H1 (cell line): ENCODE results near the gene KRTAP10-2. TPM values are rescaled to one million over a fixed set of nuclear protein-coding genes. Genes with fewer than 3 reads are reported as not detected.

ENCODE experiments used
- CTCF ChIA-PET: fragments of 300-600 bp; sonication (Branson Sonifier 250); formaldehyde crosslinking; loops from one replicate; lab custom pipeline; 2021; ENCODE audit not compliant: partially characterized antibody; lab: Charles Lee
- POLR2A ChIA-PET: fragments of 300-600 bp; sonication (Branson Sonifier 250); formaldehyde crosslinking; loops from one replicate; lab custom pipeline; 2021; ENCODE audit warnings: inconsistent platforms; ENCODE audit not compliant: partially characterized antibody; lab: Charles Lee
- DNase-seq, 2 experiments: peaks; one replicate each; pipeline versions ENCODE4 v3.0.0 to v3.0.0-alpha.2; 2010 to 2022; ENCODE audit warnings: low spot score in 2 of 2, low read depth in 1 of 2, mixed read lengths in 1 of 2
- FAIRE-seq: peaks from 2 replicates; lab custom pipeline; 2011; peaks lifted over from hg19 to GRCh38; lab: Jason Lieb, UNC
- H2AFZ ChIP-seq: 2 replicates; pipeline ENCODE4 v1.8.1; 2012; ENCODE audit warnings: low read length, inconsistent platforms
- H2AK5ac ChIP-seq: 2 replicates; pipeline ENCODE4 v1.6.1; 2013; ENCODE audit warnings: low read depth, low read length
- H2BK120ac ChIP-seq: replicated peaks from 2 replicates; pipeline ENCODE3; 2013; ENCODE audit warnings: low read depth, low read length, inconsistent platforms
- H2BK12ac ChIP-seq: 2 replicates; pipeline ENCODE4 v1.6.1; 2013; ENCODE audit warnings: low read depth, low read length
- H2BK15ac ChIP-seq: 2 replicates; pipeline ENCODE4 v1.6.1; 2013; ENCODE audit warnings: low read length
- H2BK20ac ChIP-seq: 2 replicates; pipeline ENCODE4 v1.6.1; 2013; ENCODE audit warnings: low read length
- H2BK5ac ChIP-seq: 2 replicates; pipeline ENCODE4 v1.6.1; 2013; ENCODE audit warnings: low read depth, low read length
- H3K14ac ChIP-seq: 2 replicates; pipeline ENCODE4 v1.6.1; 2013; ENCODE audit warnings: inconsistent platforms; ENCODE audit not compliant: insufficient read length
- H3K18ac ChIP-seq: 2 replicates; pipeline ENCODE4 v1.6.1; 2013; ENCODE audit warnings: low read length; ENCODE audit errors: extremely low read depth
- H3K23ac ChIP-seq: 2 replicates; pipeline ENCODE4 v1.6.1; 2013; ENCODE audit warnings: inconsistent platforms; ENCODE audit not compliant: insufficient read length
- H3K23me2 ChIP-seq: 2 replicates; pipeline ENCODE4 v1.6.1; 2013; ENCODE audit warnings: low read depth, low read length
- H3K27ac ChIP-seq: 2 replicates; pipeline ENCODE4 v1.6.1; 2011; ENCODE audit warnings: low read depth, low read length, inconsistent platforms
- H3K27me3 ChIP-seq, 4 experiments: replicated peaks in 1 of 4; 1 replicate in 1 of 4; 2 replicates in 3 of 4; pipeline versions ENCODE4 v1.6.1 to v1.8.1; 2011 to 2013; ENCODE audit warnings: low read length in 3 of 4, mild to moderate bottlenecking in 3 of 4, inconsistent platforms in 2 of 4, mixed read lengths in 2 of 4, moderate library complexity in 1 of 4; ENCODE audit not compliant: control insufficient read depth in 3 of 4, insufficient read depth in 3 of 4; ENCODE audit errors: extremely low read depth in 1 of 4
- H3K36me3 ChIP-seq, 4 experiments: 2 replicates each; pipeline versions ENCODE4 v1.6.1 to v1.8.1; 2011 to 2013; ENCODE audit warnings: mild to moderate bottlenecking in 4 of 4, low read length in 3 of 4, moderate library complexity in 2 of 4, control low read depth in 1 of 4, inconsistent platforms in 1 of 4; ENCODE audit not compliant: insufficient read depth in 4 of 4, control insufficient read depth in 2 of 4
- H3K4ac ChIP-seq: replicated peaks from 2 replicates; pipeline ENCODE3; 2013; ENCODE audit warnings: low read length, low read depth, mixed read lengths, inconsistent platforms; ENCODE audit not compliant: insufficient read length
- H3K4me1 ChIP-seq, 4 experiments: replicated peaks in 1 of 4; 1 replicate in 1 of 4; 2 replicates in 3 of 4; pipeline versions ENCODE4 v1.6.1 to v1.8.1; 2011 to 2013; ENCODE audit warnings: low read length in 3 of 4, inconsistent platforms in 2 of 4, mixed read lengths in 1 of 4; ENCODE audit not compliant: insufficient read depth in 4 of 4, control insufficient read depth in 3 of 4
- H3K4me2 ChIP-seq, 2 experiments: 2 replicates each; pipeline versions ENCODE4 v1.6.1 to v1.8.1; 2011 to 2013; ENCODE audit warnings: low read depth in 2 of 2, low read length in 2 of 2, control low read depth in 1 of 2, inconsistent platforms in 1 of 2, mild to moderate bottlenecking in 1 of 2; ENCODE audit not compliant: insufficient read depth in 1 of 2
- H3K4me3 ChIP-seq, 4 experiments: fragments of 200-600, 300-600 bp in 1 of 4; sonication (generic), shearing (Covaris generic), sonication (Bioruptor Twin) in 1 of 4; 2 replicates each; pipeline versions ENCODE4 v1.5.1 to v1.8.1; 2011 to 2016; ENCODE audit warnings: low read length in 4 of 4, low read depth in 3 of 4, control low read depth in 2 of 4, inconsistent platforms in 2 of 4, mild to moderate bottlenecking in 2 of 4, mixed read lengths in 1 of 4, moderate library complexity in 1 of 4; ENCODE audit not compliant: insufficient read depth in 2 of 4; ENCODE audit errors: extremely low read depth in 1 of 4
- H3K56ac ChIP-seq: replicated peaks from 2 replicates; pipeline ENCODE3; 2013; ENCODE audit warnings: low read depth, mild to moderate bottlenecking, mixed read lengths, low read length, inconsistent platforms; ENCODE audit not compliant: insufficient read length
- H3K79me1 ChIP-seq: 2 replicates; pipeline ENCODE4 v1.6.1; 2013; ENCODE audit warnings: low read depth, low read length, control low read depth
- H3K79me2 ChIP-seq, 2 experiments: 2 replicates each; pipeline versions ENCODE4 v1.6.1 to v1.8.1; 2012 to 2013; ENCODE audit warnings: low read length in 2 of 2, mild to moderate bottlenecking in 2 of 2, inconsistent platforms in 1 of 2; ENCODE audit not compliant: insufficient read depth in 2 of 2, control insufficient read depth in 1 of 2
- H3K9ac ChIP-seq, 4 experiments: replicated peaks in 1 of 4; 1 replicate in 1 of 4; 2 replicates in 3 of 4; pipeline versions ENCODE4 v1.6.1 to v1.8.1; 2011 to 2013; ENCODE audit warnings: low read depth in 3 of 4, low read length in 3 of 4, control low read depth in 2 of 4, mild to moderate bottlenecking in 2 of 4, moderate library complexity in 2 of 4, inconsistent platforms in 1 of 4; ENCODE audit errors: extremely low read depth in 1 of 4
- H3K9me3 ChIP-seq, 2 experiments: 2 replicates each; pipeline versions ENCODE4 v1.6.1 to v1.8.1; 2012 to 2013; ENCODE audit warnings: mild to moderate bottlenecking in 2 of 2, moderate library complexity in 2 of 2, control low read depth in 1 of 2, inconsistent platforms in 1 of 2, low read depth in 1 of 2, low read length in 1 of 2, mixed read lengths in 1 of 2; ENCODE audit not compliant: insufficient read depth in 2 of 2
- H4K20me1 ChIP-seq, 2 experiments: replicated peaks in 1 of 2; 2 replicates each; pipeline versions ENCODE3 to v1.8.1; 2011 to 2013; ENCODE audit warnings: inconsistent platforms in 2 of 2, low read length in 2 of 2, mild to moderate bottlenecking in 1 of 2; ENCODE audit not compliant: insufficient read depth in 2 of 2, control insufficient read depth in 1 of 2
- H4K5ac ChIP-seq: 2 replicates; pipeline ENCODE4 v1.6.1; 2013; ENCODE audit warnings: low read length, low read depth, mixed read lengths, inconsistent platforms; ENCODE audit not compliant: insufficient read length
- H4K8ac ChIP-seq: 2 replicates; pipeline ENCODE4 v1.8.0; 2013; ENCODE audit warnings: mild to moderate bottlenecking, moderate library complexity, low read length, inconsistent platforms; ENCODE audit not compliant: insufficient read depth; ENCODE audit errors: extremely low read depth
- H4K91ac ChIP-seq: replicated peaks from 2 replicates; pipeline ENCODE3; 2013; ENCODE audit warnings: low read length, mixed read lengths, inconsistent platforms; ENCODE audit not compliant: insufficient read length
- CTBP2 ChIP-seq: IDR thresholded peaks from 2 replicates; pipeline ENCODE4 v1.7.0; 2011; ENCODE audit warnings: borderline replicate concordance, mild to moderate bottlenecking, moderate library complexity, mixed read lengths, low read length; ENCODE audit not compliant: insufficient read depth, insufficient read length
- EGR1 ChIP-seq: IDR thresholded peaks from 2 replicates; pipeline ENCODE4 v1.6.1; 2011; ENCODE audit warnings: low read depth, low read length, borderline replicate concordance
- EP300 ChIP-seq, 2 experiments: IDR thresholded peaks; 1 replicate in 1 of 2; 2 replicates in 1 of 2; pipeline ENCODE4 v1.6.1; 2011 to 2012; ENCODE audit warnings: low read depth in 2 of 2, low read length in 2 of 2, mild to moderate bottlenecking in 2 of 2, borderline replicate concordance in 1 of 2, inconsistent platforms in 1 of 2, moderate library complexity in 1 of 2
- GABPA ChIP-seq: IDR thresholded peaks from 2 replicates; pipeline ENCODE4 v1.6.1; 2011; ENCODE audit warnings: mild to moderate bottlenecking, low read length, moderate library complexity, borderline replicate concordance; ENCODE audit not compliant: insufficient read depth
- HDAC2 ChIP-seq, 2 experiments: fragments of 300-600 bp in 1 of 2; sonication (generic) in 1 of 2; IDR thresholded peaks; 2 replicates each; pipeline ENCODE4 v1.6.1; 2011 to 2012; ENCODE audit warnings: low read depth in 2 of 2, low read length in 2 of 2, mild to moderate bottlenecking in 2 of 2, moderate library complexity in 2 of 2, borderline replicate concordance in 1 of 2, inconsistent platforms in 1 of 2
- KDM4A ChIP-seq: IDR thresholded peaks from one replicate; pipeline ENCODE4 v1.7.1; 2012; ENCODE audit warnings: low read depth, mild to moderate bottlenecking, moderate library complexity, low read length, inconsistent platforms; ENCODE audit not compliant: severe bottlenecking
- PHF8 ChIP-seq: fragments of 200-600 bp; sonication (generic); conservative IDR thresholded peaks from 2 replicates; pipeline ENCODE4 v1.7.1; 2012; ENCODE audit warnings: low read depth, mild to moderate bottlenecking, inconsistent platforms, low read length, moderate library complexity
- POU5F1 ChIP-seq: IDR thresholded peaks from 2 replicates; pipeline ENCODE4 v1.6.1; 2011; ENCODE audit warnings: low read depth, mild to moderate bottlenecking, low read length, moderate library complexity
- SIX5 ChIP-seq: IDR thresholded peaks from 2 replicates; pipeline ENCODE4 v1.6.1; 2011; ENCODE audit warnings: mild to moderate bottlenecking, low read depth, low read length
- SP1 ChIP-seq: IDR thresholded peaks from 2 replicates; pipeline ENCODE4 v1.6.1; 2011; ENCODE audit warnings: low read depth, low read length
- SRF ChIP-seq: IDR thresholded peaks from 2 replicates; pipeline ENCODE4 v1.6.1; 2011; ENCODE audit warnings: mild to moderate bottlenecking, low read depth, low read length, moderate library complexity
- TCF12 ChIP-seq: IDR thresholded peaks from 2 replicates; pipeline ENCODE4 v1.6.1; 2011; ENCODE audit warnings: low read depth, mild to moderate bottlenecking, low read length
- TEAD4 ChIP-seq: IDR thresholded peaks from 2 replicates; pipeline ENCODE4 v1.6.1; 2012; ENCODE audit warnings: low read depth, low read length, inconsistent platforms, mixed read lengths
- YY1 ChIP-seq: IDR thresholded peaks from 2 replicates; pipeline ENCODE4 v1.6.1; 2011; ENCODE audit warnings: low read depth, mild to moderate bottlenecking, low read length
- WGBS, 2 experiments: shearing (Covaris generic) in 1 of 2; methylation state at CpG; one replicate each; pipeline versions ENCODE4 v1.1.6 to v1.1.7; 2013 to 2015; ENCODE audit warnings: low lambda C conversion rate in 2 of 2, mixed read lengths in 2 of 2, inconsistent platforms in 1 of 2, low coverage in 1 of 2, missing lambda C conversion rate in 1 of 2; ENCODE audit not compliant: insufficient replicate concordance in 2 of 2, insufficient coverage in 1 of 2, insufficient read length in 1 of 2; ENCODE audit errors: extremely low coverage in 1 of 2, missing lambda C conversion rate in 1 of 2; 5-methylcytosine and 5-hydroxymethylcytosine counted together
- polyA plus RNA-seq, 7 experiments: library from polyadenylated mRNA; depleted of rRNA in 3 of 7; stranded (reverse) in 5 of 7; unstranded in 2 of 7; fragments of >200 nt in 5 of 7; fragments of 200-250 nt in 2 of 7; gene quantifications; 1 replicate in 5 of 7; 2 replicates in 1 of 7; 4 replicates in 1 of 7; pipeline versions ENCODE4 v1.2.1 to v1.2.3, GENCODE V29; 2011 to 2013; ENCODE audit warnings: missing spikeins in 2 of 7, mixed read lengths in 2 of 7
- total RNA-seq: library from RNA; stranded (reverse); fragmentation: NEBNext Ultra II Directional; extraction: Animal tissue kit (Norgen Biotek cat#: 25700); gene quantifications from 2 replicates; pipeline ENCODE4 v1.2.1, GENCODE V29; 2021

Gene KRTAP10-2
- total and polyA plus RNA-seq, 2 of the 8 experiments (the other 6 are each of a cell fraction or from before 2014, with no cell fraction given) = 0.11 TPM; not detected in 1

DNA sequence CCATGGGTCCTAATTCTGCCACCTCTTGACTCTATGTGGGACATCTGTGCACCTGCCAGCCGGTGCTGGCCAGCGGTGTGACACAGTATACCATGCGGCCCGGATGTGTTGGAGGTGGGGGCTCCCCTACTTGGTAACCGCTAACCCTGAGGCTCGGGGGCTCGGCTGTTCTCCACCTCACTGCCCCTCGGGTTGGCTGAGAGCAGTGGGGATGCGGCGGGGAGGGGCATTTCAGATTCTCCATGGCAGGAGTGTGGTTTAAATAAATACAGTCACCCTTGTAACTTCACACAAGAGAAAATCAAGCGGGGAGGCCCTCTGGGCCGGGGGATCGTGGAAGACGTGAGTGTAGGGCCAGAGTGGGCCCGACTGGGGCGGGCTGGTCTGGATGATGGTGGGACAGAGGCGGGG lies 22.3 kb downstream of the KRTAP10-2 start:
- DNase-seq = no peak
- H2BK12ac ChIP-seq = no peak overlapping the region
- no peak overlapping the region for H3K56ac ChIP-seq
- H3K4me2 ChIP-seq = no peak overlapping the region
- 95% methylated on average over 17 of the region's 17 CpGs; no CpG with 5 or more reads in 1 of the 2 experiments for WGBS, 2 experiments
- H3K27me3 ChIP-seq = peaks cover 0 to 3% (median 0%) of the 10 kb centered on the region in 4 experiments; a peak in 1 of 7 replicates
- no peak overlapping the region for H3K23ac ChIP-seq
- ChIA-PET POLR2A (no interaction called here), CTCF (interaction anchor here (1.2 to 1.5 kb wide), 2 partner anchors 220 to 264 kb away, joined by 4 to 5 read pairs; no protein-coding TSS in a partner anchor)
- H4K5ac ChIP-seq = no peak overlapping the region
- H2BK15ac ChIP-seq = no peak overlapping the region
- H2AFZ ChIP-seq = no peak overlapping the region
- H3K79me1 ChIP-seq = no peaks in the 10 kb centered on the region
- H4K91ac ChIP-seq = no peak overlapping the region
- H2AK5ac ChIP-seq = no peak overlapping the region
- no peak overlapping the region for H3K27ac ChIP-seq
- FAIRE-seq = no peak
- no peak overlapping the region for H2BK5ac ChIP-seq
- no peak overlapping the region for H3K18ac ChIP-seq
- H2BK20ac ChIP-seq = no peak overlapping the region
- no peaks in the 10 kb centered on the region for H3K79me2 ChIP-seq
- no peak overlapping the region; the same call in 1 of the 2 replicates for H4K8ac ChIP-seq
- no peak overlapping the region for H3K4ac ChIP-seq
- no peaks in the 10 kb centered on the region for H3K36me3 ChIP-seq
- no peak overlapping the region for H3K4me3 ChIP-seq
- H4K20me1 ChIP-seq = peaks cover 0 to 2% of the 10 kb centered on the region in 2 experiments
- no peak overlapping the region for H2BK120ac ChIP-seq
- no peak overlapping the region for H3K9ac ChIP-seq
- H3K23me2 ChIP-seq = peaks cover 11% of the 10 kb centered on the region; the same call in 1 of the 2 replicates
- no peak overlapping the region for H3K14ac ChIP-seq
- peaks cover 0 to 3% (median 0%) of the 10 kb centered on the region in 4 experiments; a peak in 1 of 7 replicates for H3K4me1 ChIP-seq
- peaks cover 0 to 8% of the 10 kb centered on the region in 2 experiments; a peak in 1 of 4 replicates for H3K9me3 ChIP-seq
- no peak for TF ChIP-seq SIX5
- TF ChIP-seq GABPA = no peak
- no peak for TF ChIP-seq YY1
- TF ChIP-seq KDM4A = no peak
- no peak for TF ChIP-seq SP1
- TF ChIP-seq CTBP2 = no peak
- no peak for TF ChIP-seq TCF12
- TF ChIP-seq SRF = no peak
- TF ChIP-seq EGR1 = no peak
- TF ChIP-seq HDAC2 (IDR thresholded peaks at IDR 0.05; ENCODE audit: borderline replicate concordance in 1 of 2, low read depth in 2 of 2, low read length in 2 of 2) = no peak
- TF ChIP-seq POU5F1 = no peak
- TF ChIP-seq EP300 (IDR thresholded peaks at IDR 0.05; ENCODE audit: borderline replicate concordance in 1 of 2, low read depth in 2 of 2, low read length in 2 of 2) = no peak
- no peak for TF ChIP-seq PHF8
- TF ChIP-seq TEAD4 = no peak
